Upper lobe of right lung (tissue), 1 donor: ENCODE data around the gene TEX53. TPM values are rescaled to one million over a fixed set of nuclear protein-coding genes. Genes with fewer than 3 reads are reported as not detected.

Experiments
- ATAC-seq: fragments of 200-7000 bp; cut with Tn5 transposase; one replicate; pipeline ENCODE4 v1.9.1; 2020; ENCODE audit warnings: mild to moderate bottlenecking, moderate library complexity
- DNase-seq: peaks from one replicate; pipeline ENCODE4 v3.0.0-alpha.2; 2020
- H3K27ac ChIP-seq: fragments of 200-600 bp; one replicate; pipeline ENCODE4 v1.8.0; 2022
- H3K27me3 ChIP-seq: fragments of 200-600 bp; one replicate; pipeline ENCODE4 v1.8.0; 2022; ENCODE audit warnings: mild to moderate bottlenecking
- H3K36me3 ChIP-seq: fragments of 200-600 bp; one replicate; pipeline ENCODE4 v1.8.0; 2022
- H3K4me1 ChIP-seq: fragments of 200-600 bp; one replicate; pipeline ENCODE4 v1.8.0; 2022
- H3K4me3 ChIP-seq: fragments of 200-600 bp; one replicate; pipeline ENCODE4 v1.8.0; 2022; ENCODE audit warnings: mild to moderate bottlenecking
- H3K9me3 ChIP-seq: fragments of 200-600 bp; one replicate; pipeline ENCODE4 v1.8.0; 2022
- CTCF ChIP-seq: fragments of 200-600 bp; IDR thresholded peaks from one replicate; pipeline ENCODE4 v1.8.0; 2022; ENCODE audit warnings: antibody characterized with exemption
- intact Hi-C: fragments of 100-400 bp; cut with DNase I; formaldehyde crosslinking; loops from one replicate; pipeline ENCODE4 v1.11.0; 2022
- total RNA-seq: library from RNA; stranded (reverse); fragmentation: NEBNext Ultra II Directional; extraction: Animal tissue kit (Norgen Biotek cat#: 25700); gene quantifications from one replicate; pipeline ENCODE4 v1.2.1, GENCODE V29; 2021
- donor health status: DM: no; HTN: yes; CAD: no; lungs with severe emphysema.

TEX53 gene
- total RNA-seq, 1 donor from 2014 or later: not detected

GRCh38 chr9:114641967-114642366 is 15.6 kb downstream of the TEX53 start:
- H3K36me3 ChIP-seq: peaks cover 60% of the 10 kb centered on the region
- no peak for DNase-seq
- no peak for TF ChIP-seq CTCF
- H3K27ac ChIP-seq: no peak overlapping the region
- peak; percentile 70 for ATAC-seq
- no peak overlapping the region for H3K4me3 ChIP-seq
- H3K27me3 ChIP-seq: no peaks in the 10 kb centered on the region
- intact Hi-C loops: no loop called here
- no peaks in the 10 kb centered on the region for H3K4me1 ChIP-seq
- H3K9me3 ChIP-seq: no peaks in the 10 kb centered on the region

GRCh38 chr9:114638404-114638803 is 19.2 kb downstream of the TEX53 start:
- DNase-seq: no peak
- no peak for TF ChIP-seq CTCF
- H3K9me3 ChIP-seq: no peaks in the 10 kb centered on the region
- H3K27ac ChIP-seq: no peak overlapping the region
- peaks cover 59% of the 10 kb centered on the region for H3K36me3 ChIP-seq
- H3K4me1 ChIP-seq: no peaks in the 10 kb centered on the region
- intact Hi-C loops: no loop called here
- ATAC-seq: no peak
- no peak overlapping the region for H3K4me3 ChIP-seq
- H3K27me3 ChIP-seq: no peaks in the 10 kb centered on the region

- H3K4me3 ChIP-seq: no peak overlapping the region
- ATAC-seq (no peak), DNase-seq (no peak)
- intact Hi-C loops: no loop called here
- no peaks in the 10 kb centered on the region for H3K9me3 ChIP-seq
- H3K4me1 ChIP-seq: no peaks in the 10 kb centered on the region
- TF ChIP-seq CTCF: no peak
- peaks cover 80% of the 10 kb centered on the region for H3K36me3 ChIP-seq
- no peak overlapping the region for H3K27ac ChIP-seq
- H3K27me3 ChIP-seq: no peaks in the 10 kb centered on the region
Measured at GRCh38 chr9:114634387-114634786, 23.2 kb downstream of the TEX53 start.

- H3K4me1 ChIP-seq: no peaks in the 10 kb centered on the region
- no peak for TF ChIP-seq CTCF
- no peaks in the 10 kb centered on the region for H3K9me3 ChIP-seq
- no peak overlapping the region for H3K27ac ChIP-seq
- ATAC-seq (no peak), DNase-seq (no peak)
- H3K27me3 ChIP-seq: no peaks in the 10 kb centered on the region
- peaks cover 80% of the 10 kb centered on the region for H3K36me3 ChIP-seq
- H3K4me3 ChIP-seq: no peak overlapping the region
- intact Hi-C loops: no loop called here
Measured at GRCh38 chr9:114633438-114634089, 24.0 kb downstream of the TEX53 start.

GRCh38 chr9:114631166-114631565 is 26.4 kb downstream of the TEX53 start:
- Histone ChIP-seq H3K4me1 (no peaks in the 10 kb centered on the region), H3K36me3 (peaks cover 82% of the 10 kb centered on the region), H3K9me3 (no peaks in the 10 kb centered on the region), H3K27ac (no peak overlapping the region), H3K27me3 (no peaks in the 10 kb centered on the region), H3K4me3 (no peak overlapping the region)
- intact Hi-C loops: no loop called here
- ATAC-seq: no peak
- no peak for TF ChIP-seq CTCF
- DNase-seq: no peak
